Caco-2 (cell line): ENCODE results near the gene ADAMTS2. TPM values are rescaled to one million over a fixed set of nuclear protein-coding genes. Genes with fewer than 3 reads are reported as not detected.

Experiments
- BruUV-seq: library from RNA; stranded (reverse); fragments of 400-500 nt; replicated peaks from 2 replicates; lab custom pipeline; 2021; lab: Mats Ljungman, UMichigan
- CTCF ChIA-PET: fragments of 300-600 bp; sonication (Branson Sonifier 250); formaldehyde crosslinking; loops from one replicate; lab custom pipeline; 2022; ENCODE audit warnings: antibody characterized with exemption; lab: Charles Lee
- POLR2A ChIA-PET: fragments of 300-600 bp; sonication (Branson Sonifier 250); formaldehyde crosslinking; loops from one replicate; lab custom pipeline; 2022; ENCODE audit warnings: antibody characterized with exemption; lab: Charles Lee
- DNase-seq, 2 experiments: peaks; one replicate each; pipeline versions ENCODE4 v3.0.0 to v3.0.0-alpha.2; 2020 to 2022
- H3K27me3 ChIP-seq: replicated peaks from 2 replicates; pipeline ENCODE4 v1.6.0; 2011; ENCODE audit warnings: low read length; ENCODE audit not compliant: control insufficient read depth, insufficient read depth
- H3K36me3 ChIP-seq: 2 replicates; pipeline ENCODE4 v1.5.1; 2011; ENCODE audit warnings: low read length; ENCODE audit not compliant: control insufficient read depth, insufficient read depth
- H3K4me1 ChIP-seq: fragments of 250-450 bp; sonication (Bioruptor Pico); 2 replicates; pipeline ENCODE4 v1.5.1; 2020; ENCODE audit warnings: mild to moderate bottlenecking
- H3K4me3 ChIP-seq: 2 replicates; pipeline ENCODE4 v1.5.1; 2011; ENCODE audit warnings: low read depth, mild to moderate bottlenecking, control low read depth, low read length
- H3K9me3 ChIP-seq: fragments of 250-450 bp; sonication (Bioruptor Pico); 2 replicates; pipeline ENCODE4 v1.5.1; 2020; ENCODE audit warnings: mild to moderate bottlenecking, moderate library complexity
- H3K27ac Mint-ChIP-seq: one replicate; pipeline ENCODE4 v1.8.0; 2022; ENCODE audit warnings: mixed read lengths; ENCODE audit not compliant: unreplicated experiment
- H3K27me3 Mint-ChIP-seq: one replicate; pipeline ENCODE4 v1.8.0; 2022; ENCODE audit warnings: mixed read lengths; ENCODE audit not compliant: insufficient read depth, unreplicated experiment
- H3K36me3 Mint-ChIP-seq: one replicate; pipeline ENCODE4 v1.8.0; 2022; ENCODE audit warnings: mild to moderate bottlenecking, mixed read lengths; ENCODE audit not compliant: insufficient read depth, unreplicated experiment
- H3K4me1 Mint-ChIP-seq: one replicate; pipeline ENCODE4 v1.8.0; 2022; ENCODE audit warnings: low read depth, mixed read lengths; ENCODE audit not compliant: unreplicated experiment
- H3K4me3 Mint-ChIP-seq: one replicate; pipeline ENCODE4 v1.8.0; 2022; ENCODE audit warnings: mild to moderate bottlenecking, moderate library complexity, mixed read lengths; ENCODE audit not compliant: unreplicated experiment
- H3K9me3 Mint-ChIP-seq: one replicate; pipeline ENCODE4 v1.8.0; 2022; ENCODE audit warnings: mixed read lengths; ENCODE audit not compliant: unreplicated experiment
- intact Hi-C: fragments of 100-400 bp; cut with micrococcal nuclease; formaldehyde crosslinking; loops from one replicate; pipeline ENCODE4 v1.10.0; 2022; ENCODE audit not compliant: unreplicated experiment
- total RNA-seq: library from RNA; stranded (reverse); gene quantifications from 2 replicates; pipeline ENCODE4 v1.2.3, GENCODE V29; 2022
- TF ChIP-seq, protein P1 (sequence below), 2 experiments: fragments of 200-600 bp in 1 of 2; IDR thresholded peaks; 1 replicate in 1 of 2; 2 replicates in 1 of 2; pipeline versions ENCODE4 v1.5.1 to v1.8.0; 2011 to 2022; ENCODE audit warnings: antibody characterized with exemption in 1 of 2, control low read depth in 1 of 2, inconsistent platforms in 1 of 2, low read depth in 1 of 2, low read length in 1 of 2, mild to moderate bottlenecking in 1 of 2, moderate library complexity in 1 of 2; ENCODE audit not compliant: insufficient read depth in 1 of 2, severe bottlenecking in 1 of 2, unreplicated experiment in 1 of 2

The ADAMTS2 gene
- total RNA-seq, 1 experiment from 2014 or later, result 0.05 TPM

DNA sequence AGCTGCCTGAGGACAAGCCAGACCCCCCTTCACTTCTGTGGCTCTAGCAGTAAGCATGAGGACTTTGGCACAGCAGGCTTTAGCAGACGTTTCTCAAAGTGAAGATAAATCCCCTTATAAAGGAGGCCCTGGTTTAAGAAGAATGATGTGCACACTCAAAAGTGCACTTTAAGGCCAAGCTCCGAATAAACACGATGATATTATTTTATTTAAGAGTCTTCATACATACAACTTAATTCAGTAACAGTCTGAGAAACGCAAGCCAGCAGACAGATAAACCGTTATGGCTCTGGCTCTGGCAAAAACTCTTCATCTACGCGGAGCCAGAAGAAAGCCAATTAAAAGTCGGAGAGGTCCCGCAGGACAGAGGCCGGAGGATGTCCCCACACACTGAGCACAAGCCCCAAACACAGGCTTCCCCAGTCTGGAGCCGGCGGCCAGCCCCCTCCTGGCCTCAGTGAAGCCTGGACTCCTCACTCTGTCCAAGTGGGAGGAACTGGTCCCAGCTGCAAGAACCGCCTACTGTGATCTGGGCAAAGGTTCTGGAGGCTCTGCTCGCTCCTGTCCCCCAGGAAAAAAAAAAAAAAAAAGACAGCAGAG lies 44.6 kb downstream of the ADAMTS2 start:
- Mint-ChIP-seq H3K27ac (no peak overlapping the region), H3K9me3 (peaks cover 32% of the 10 kb centered on the region), H3K36me3 (peaks cover 5% of the 10 kb centered on the region), H3K27me3 (peaks cover 13% of the 10 kb centered on the region), H3K4me1 (no peaks in the 10 kb centered on the region), H3K4me3 (no peak overlapping the region)
- intact Hi-C loops, result no loop called here
- Histone ChIP-seq H3K4me3 (no peak overlapping the region), H3K27me3 (no peaks in the 10 kb centered on the region), H3K9me3 (peaks cover 8% of the 10 kb centered on the region; the same call in 1 of the 2 replicates), H3K4me1 (no peaks in the 10 kb centered on the region), H3K36me3 (no peaks in the 10 kb centered on the region)
- no peak for DNase-seq
- ChIA-PET CTCF (interaction anchor here (0.7 kb wide), 1 partner anchor 24 kb away, joined by 4 read pairs; no protein-coding TSS in a partner anchor), POLR2A (no interaction called here)
- BruUV-seq, result no TSS peak
- TF ChIP-seq, protein P1, sequence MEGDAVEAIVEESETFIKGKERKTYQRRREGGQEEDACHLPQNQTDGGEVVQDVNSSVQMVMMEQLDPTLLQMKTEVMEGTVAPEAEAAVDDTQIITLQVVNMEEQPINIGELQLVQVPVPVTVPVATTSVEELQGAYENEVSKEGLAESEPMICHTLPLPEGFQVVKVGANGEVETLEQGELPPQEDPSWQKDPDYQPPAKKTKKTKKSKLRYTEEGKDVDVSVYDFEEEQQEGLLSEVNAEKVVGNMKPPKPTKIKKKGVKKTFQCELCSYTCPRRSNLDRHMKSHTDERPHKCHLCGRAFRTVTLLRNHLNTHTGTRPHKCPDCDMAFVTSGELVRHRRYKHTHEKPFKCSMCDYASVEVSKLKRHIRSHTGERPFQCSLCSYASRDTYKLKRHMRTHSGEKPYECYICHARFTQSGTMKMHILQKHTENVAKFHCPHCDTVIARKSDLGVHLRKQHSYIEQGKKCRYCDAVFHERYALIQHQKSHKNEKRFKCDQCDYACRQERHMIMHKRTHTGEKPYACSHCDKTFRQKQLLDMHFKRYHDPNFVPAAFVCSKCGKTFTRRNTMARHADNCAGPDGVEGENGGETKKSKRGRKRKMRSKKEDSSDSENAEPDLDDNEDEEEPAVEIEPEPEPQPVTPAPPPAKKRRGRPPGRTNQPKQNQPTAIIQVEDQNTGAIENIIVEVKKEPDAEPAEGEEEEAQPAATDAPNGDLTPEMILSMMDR (IDR thresholded peaks at IDR 0.05; ENCODE audit: insufficient read depth in 1 of 2, low read depth in 1 of 2, low read length in 1 of 2, severe bottlenecking in 1 of 2, unreplicated experiment in 1 of 2), result no peak

DNA sequence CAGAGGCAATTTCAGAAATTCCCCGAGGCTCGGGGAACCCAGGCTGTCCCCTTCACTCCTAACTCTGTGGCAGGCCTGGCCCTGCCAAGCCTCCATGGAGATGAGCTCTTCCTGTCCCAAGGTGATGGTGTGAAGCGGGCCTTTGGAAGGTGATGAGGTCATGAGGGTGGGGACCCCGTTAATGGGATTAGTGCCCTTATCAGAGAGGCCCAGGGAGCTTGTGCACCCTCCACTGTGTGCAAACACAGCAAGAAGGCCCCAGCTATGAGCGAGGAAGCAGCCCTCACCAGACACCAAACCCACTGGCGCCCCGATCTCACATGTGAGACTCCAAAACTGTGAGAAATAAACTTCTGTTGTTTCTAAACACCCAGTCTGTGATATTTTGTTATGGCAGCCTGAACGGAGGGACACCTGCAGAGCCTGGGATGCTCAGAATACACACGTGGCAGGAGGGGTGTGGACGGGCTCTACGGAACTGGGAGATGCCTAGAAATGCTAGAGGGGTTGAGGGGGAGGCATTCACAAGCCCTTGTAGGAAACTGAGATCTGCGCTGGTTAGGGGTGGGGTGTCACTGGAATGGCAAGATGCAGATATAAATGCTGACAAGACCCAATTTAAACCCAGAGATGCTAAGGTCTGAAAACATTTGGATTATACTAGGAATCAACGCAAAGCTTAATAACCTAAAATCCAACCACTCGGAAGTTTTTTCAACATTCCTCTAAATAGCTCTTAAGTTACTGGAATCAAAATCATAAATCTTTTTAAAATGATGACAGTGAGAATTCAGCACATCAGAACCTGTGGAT lies 46.9 kb downstream of the ADAMTS2 start:
- Mint-ChIP-seq H3K4me1 (no peaks in the 10 kb centered on the region), H3K27ac (no peak overlapping the region), H3K36me3 (peaks cover 5% of the 10 kb centered on the region), H3K27me3 (peaks cover 10% of the 10 kb centered on the region), H3K4me3 (no peak overlapping the region), H3K9me3 (peaks cover 21% of the 10 kb centered on the region)
- Histone ChIP-seq H3K36me3 (no peaks in the 10 kb centered on the region), H3K4me3 (no peak overlapping the region), H3K4me1 (no peaks in the 10 kb centered on the region), H3K9me3 (no peaks in the 10 kb centered on the region), H3K27me3 (no peaks in the 10 kb centered on the region)
- intact Hi-C loops, result no loop called here
- TF ChIP-seq, protein P1 (IDR thresholded peaks at IDR 0.05; ENCODE audit: insufficient read depth in 1 of 2, low read depth in 1 of 2, low read length in 1 of 2, severe bottlenecking in 1 of 2, unreplicated experiment in 1 of 2), result no peak
- no TSS peak for BruUV-seq
- POLR2A ChIA-PET, result no interaction called here
- DNase-seq, result peak in 1 of 2 experiments; percentile 12
- CTCF ChIA-PET, result no interaction called here

DNA sequence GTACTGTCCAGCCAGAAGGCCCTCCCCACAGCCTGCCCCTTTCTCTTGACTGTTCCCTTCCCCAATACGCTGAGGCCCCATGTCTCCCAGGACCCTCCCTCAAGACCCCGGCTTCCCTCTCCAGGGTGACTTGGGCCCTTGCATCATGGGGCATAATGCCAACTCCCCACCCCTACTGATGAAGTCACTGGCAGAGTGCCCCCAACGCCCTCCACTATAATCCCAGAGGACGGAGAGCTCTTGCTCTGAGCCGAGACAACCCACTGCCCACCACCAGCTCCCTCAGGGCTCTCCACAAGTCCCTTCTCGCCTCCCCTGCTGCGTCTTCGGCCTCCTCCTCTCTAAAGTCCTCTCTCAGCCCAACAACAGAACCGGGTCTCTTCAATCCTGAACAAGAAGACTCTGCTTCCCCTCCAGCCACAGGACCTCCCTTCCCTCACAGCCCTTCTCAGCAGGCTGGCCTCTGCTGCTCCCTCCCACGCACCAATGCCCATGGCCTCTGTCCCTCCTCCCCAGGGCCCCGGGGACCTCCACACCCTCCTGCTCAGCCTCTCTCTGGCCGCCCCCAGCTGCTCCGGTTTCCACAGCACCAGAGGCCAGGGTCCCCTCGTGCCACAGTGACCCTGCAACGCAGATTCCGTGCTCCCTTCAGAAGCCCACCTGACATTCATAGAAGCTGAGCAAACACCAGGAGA lies 47.6 kb downstream of the ADAMTS2 start:
- H3K36me3 Mint-ChIP-seq, result peaks cover 5% of the 10 kb centered on the region
- intact Hi-C loops, result no loop called here

More for the DNA sequence above, 47.6 kb downstream of the ADAMTS2 start:
- Mint-ChIP-seq H3K27ac (no peak overlapping the region), H3K4me1 (no peaks in the 10 kb centered on the region), H3K9me3 (peaks cover 21% of the 10 kb centered on the region), H3K4me3 (no peak overlapping the region), H3K27me3 (peaks cover 9% of the 10 kb centered on the region)
- POLR2A ChIA-PET, result no interaction called here
- DNase-seq, result peak in 1 of 2 experiments; percentile 25
- no peaks in the 10 kb centered on the region for H3K4me1 ChIP-seq
- no peak overlapping the region for H3K4me3 ChIP-seq
- H3K36me3 ChIP-seq, result no peaks in the 10 kb centered on the region
- no peaks in the 10 kb centered on the region for H3K27me3 ChIP-seq
- no peaks in the 10 kb centered on the region for H3K9me3 ChIP-seq
- CTCF ChIA-PET, result no interaction called here
- TF ChIP-seq, protein P1 (IDR thresholded peaks at IDR 0.05; ENCODE audit: insufficient read depth in 1 of 2, low read depth in 1 of 2, low read length in 1 of 2, severe bottlenecking in 1 of 2, unreplicated experiment in 1 of 2), result no peak
- no TSS peak for BruUV-seq
